NCI-H1436 treated with DMSO at 0.1 percent for 48 hours (cell line): ENCODE data around the gene C3AR1.
"Not testable (repeated sequence)": the region's sequence is repeated elsewhere in the genome, so short reads cannot be mapped to it uniquely, and the experiment has no call there.

ENCODE experiments used
- DNase-seq: peaks from one replicate; lab custom pipeline; 2025; lab: John Stamatoyannopoulos, UW

The C3AR1 gene

GRCh38 chr12:8028267-8028666 is 37.9 kb downstream of the C3AR1 start:
- DNase-seq: no peak

GRCh38 chr12:8027856-8028255 is 38.3 kb downstream of the C3AR1 start:
- no peak for DNase-seq

- DNase-seq: peak; percentile 87
These were observed 39.8 kb downstream of the C3AR1 start for GRCh38 chr12:8026291-8026900.

- DNase-seq: no peak
These were observed 47.2 kb downstream of the C3AR1 start for GRCh38 chr12:8018666-8019581.

- not testable (repeated sequence) for DNase-seq
These were observed 47.9 kb downstream of the C3AR1 start for GRCh38 chr12:8018213-8018612.

GRCh38 chr12:8014836-8015235 is 51.3 kb downstream of the C3AR1 start:
- DNase-seq: no peak

GRCh38 chr12:8012651-8013309 is 53.4 kb downstream of the C3AR1 start:
- no peak for DNase-seq

GRCh38 chr12:8011331-8011730 is 54.8 kb downstream of the C3AR1 start:
- DNase-seq: no peak
